Measurements from ENCODE around the gene CLIP1.

Gene CLIP1

DNA sequence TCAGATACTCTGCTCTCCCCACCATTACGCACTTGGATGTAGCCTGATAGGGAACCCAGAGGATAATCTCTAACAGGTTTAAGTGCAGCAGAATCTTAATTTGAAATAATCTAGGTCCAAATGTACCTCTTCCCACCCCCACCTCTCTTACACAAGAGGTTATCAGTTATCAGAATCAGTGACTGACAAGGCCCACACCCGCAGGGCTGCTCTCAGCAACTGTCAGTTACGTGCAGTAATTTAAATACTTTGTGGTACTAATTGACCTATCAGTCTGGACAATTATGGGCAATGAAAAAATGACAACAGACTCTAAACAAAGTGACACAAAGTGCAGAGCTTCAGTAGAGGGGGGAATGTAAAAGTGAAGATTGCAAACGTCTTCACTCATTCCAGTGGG, 74.0 kb downstream of the CLIP1 start:
- POLR2A ChIA-PET: no interaction called here
- TF ChIP-seq CTCF (IDR thresholded peaks at IDR 0.05; ENCODE audit: insufficient read depth, low read length, missing control alignments): no peak
- H3K4me3 ChIP-seq (ENCODE audit: low read depth, low read length): no peak overlapping the region
- DNase-seq (ENCODE audit: low read depth, low spot score): no peak
- CTCF ChIA-PET: interaction anchor here (0.6 to 4.8 kb wide), 3 partner anchors 7 to 61 kb away, joined by 3 to 45 read pairs (median 22); no protein-coding TSS in a partner anchor

GRCh38 chr12:122346054-122346453, 76.4 kb downstream of the CLIP1 start:
- H3K4me3 ChIP-seq (ENCODE audit: low read depth, low read length): no peak overlapping the region
- ChIA-PET POLR2A (no interaction called here), CTCF (interaction anchor here (2.4 to 2.8 kb wide), 2 partner anchors 10 kb away, joined by 12 to 22 read pairs; no protein-coding TSS in a partner anchor)
- no peak for DNase-seq (ENCODE audit: low read depth, low spot score)
- no peak for TF ChIP-seq CTCF (IDR thresholded peaks at IDR 0.05; ENCODE audit: insufficient read depth, low read length, missing control alignments)

DNA sequence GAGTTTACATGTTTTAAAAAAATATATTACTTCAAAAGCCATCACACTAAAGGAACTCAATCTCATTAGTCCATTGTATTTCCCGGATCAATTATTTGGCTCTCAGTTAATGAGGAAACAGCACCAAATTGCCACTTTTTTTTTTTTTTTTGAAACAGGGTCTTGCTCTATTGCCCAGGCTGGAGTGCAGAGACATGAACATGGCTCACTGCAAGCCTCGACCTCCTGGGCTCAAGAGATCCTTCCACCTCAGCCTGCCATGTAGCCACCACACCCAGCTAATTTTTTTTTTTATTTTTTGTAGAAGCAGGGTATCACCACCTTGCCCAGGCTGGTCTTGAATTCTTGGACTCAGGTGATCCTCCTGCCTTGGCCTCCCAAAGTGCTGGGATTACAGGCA, 77.4 kb downstream of the CLIP1 start:
- TF ChIP-seq CTCF (IDR thresholded peaks at IDR 0.05; ENCODE audit: insufficient read depth, low read length, missing control alignments): no peak
- POLR2A ChIA-PET: no interaction called here
- CTCF ChIA-PET: interaction anchor here (1.3 to 5.2 kb wide), 3 partner anchors 9 to 12 kb away, joined by 4 to 39 read pairs (median 12); no protein-coding TSS in a partner anchor
- DNase-seq (ENCODE audit: low read depth, low spot score): no peak
- no peak overlapping the region for H3K4me3 ChIP-seq (ENCODE audit: low read depth, low read length)

GRCh38 chr12:122336015-122336946, 86.2 kb downstream of the CLIP1 start:
- no peak for DNase-seq (ENCODE audit: low read depth, low spot score)
- ChIA-PET CTCF (interaction anchor here (0.6 to 6.9 kb wide), 12 partner anchors 9 to 165 kb away, joined by 3 to 48 read pairs (median 8); partner anchors contain the start of gene ZCCHC8), POLR2A (no interaction called here)
- peak; percentile 37 for TF ChIP-seq CTCF (IDR thresholded peaks at IDR 0.05; ENCODE audit: insufficient read depth, low read length, missing control alignments)
- no peak overlapping the region for H3K4me3 ChIP-seq (ENCODE audit: low read depth, low read length)

- POLR2A ChIA-PET: no interaction called here
- CTCF ChIA-PET: interaction anchor here (0.7 to 6.9 kb wide), 7 partner anchors 9 to 24 kb away, joined by 3 to 48 read pairs (median 4); no protein-coding TSS in a partner anchor
- no peak for TF ChIP-seq CTCF (IDR thresholded peaks at IDR 0.05; ENCODE audit: insufficient read depth, low read length, missing control alignments)
Measured at GRCh38 chr12:122333142-122334087, 89.1 kb downstream of the CLIP1 start.

More at GRCh38 chr12:122333142-122334087, 89.1 kb downstream of the CLIP1 start:
- no peak for DNase-seq (ENCODE audit: low read depth, low spot score)
- H3K4me3 ChIP-seq (ENCODE audit: low read depth, low read length): no peak overlapping the region

All from AG04449 (cell line).